MCF 10A (cell line): ENCODE measurements around the gene ZSCAN16. TPM values are rescaled to one million over a fixed set of nuclear protein-coding genes. Genes with fewer than 3 reads are reported as not detected.

Experiments
- BruUV-seq: library from RNA; stranded (reverse); fragments of 400-500 nt; replicated peaks from 2 replicates; lab custom pipeline; 2021; lab: Mats Ljungman, UMichigan
- CTCF ChIA-PET: fragments of 300-600 bp; sonication (Branson Sonifier 250); formaldehyde crosslinking; extraction: SDS; loops from one replicate; lab custom pipeline; 2021; ENCODE audit warnings: antibody characterized with exemption, inconsistent platforms; lab: Yijun Ruan, JAX
- POLR2A ChIA-PET: fragments of 300-600, 350-650 bp; sonication (Branson Sonifier 250); formaldehyde crosslinking; extraction: SDS; loops from one replicate; lab custom pipeline; 2020; ENCODE audit warnings: antibody characterized with exemption, inconsistent platforms; lab: Yijun Ruan, JAX
- DNase-seq: peaks from one replicate; pipeline ENCODE4 v3.0.0-alpha.2; 2018; ENCODE audit not compliant: unreplicated experiment
- H3K27ac Mint-ChIP-seq: one replicate; pipeline ENCODE4 v1.8.0; 2022; ENCODE audit warnings: mild to moderate bottlenecking, low read depth, mixed read lengths; ENCODE audit not compliant: unreplicated experiment
- H3K27me3 Mint-ChIP-seq: one replicate; pipeline ENCODE4 v1.8.0; 2022; ENCODE audit warnings: mixed read lengths; ENCODE audit not compliant: insufficient read depth, unreplicated experiment
- H3K36me3 Mint-ChIP-seq: one replicate; pipeline ENCODE4 v1.8.0; 2022; ENCODE audit warnings: mild to moderate bottlenecking, moderate library complexity, mixed read lengths; ENCODE audit not compliant: insufficient read depth, unreplicated experiment
- H3K4me1 Mint-ChIP-seq: one replicate; pipeline ENCODE4 v1.8.0; 2022; ENCODE audit warnings: mixed read lengths; ENCODE audit not compliant: insufficient read depth, unreplicated experiment
- H3K4me3 Mint-ChIP-seq: one replicate; pipeline ENCODE4 v1.8.0; 2022; ENCODE audit warnings: mild to moderate bottlenecking, moderate library complexity, mixed read lengths; ENCODE audit not compliant: unreplicated experiment
- H3K9me3 Mint-ChIP-seq: one replicate; pipeline ENCODE4 v1.8.0; 2022; ENCODE audit warnings: mixed read lengths; ENCODE audit not compliant: unreplicated experiment
- intact Hi-C: fragments of 100-400 bp; cut with micrococcal nuclease; formaldehyde crosslinking; loops from 2 replicates; pipeline ENCODE4 v1.14.1; 2022
- total RNA-seq: library from RNA; stranded (reverse); gene quantifications from 2 replicates; pipeline ENCODE4 v1.2.3, GENCODE V29; 2022
- TF ChIP-seq, protein P1 (sequence below): fragments of 200-600 bp; IDR thresholded peaks from one replicate; pipeline ENCODE4 v1.8.0; 2022; ENCODE audit warnings: antibody characterized with exemption, mild to moderate bottlenecking; ENCODE audit not compliant: unreplicated experiment

The ZSCAN16 gene
- total RNA-seq, 1 experiment from 2014 or later: 4.4 TPM

DNA sequence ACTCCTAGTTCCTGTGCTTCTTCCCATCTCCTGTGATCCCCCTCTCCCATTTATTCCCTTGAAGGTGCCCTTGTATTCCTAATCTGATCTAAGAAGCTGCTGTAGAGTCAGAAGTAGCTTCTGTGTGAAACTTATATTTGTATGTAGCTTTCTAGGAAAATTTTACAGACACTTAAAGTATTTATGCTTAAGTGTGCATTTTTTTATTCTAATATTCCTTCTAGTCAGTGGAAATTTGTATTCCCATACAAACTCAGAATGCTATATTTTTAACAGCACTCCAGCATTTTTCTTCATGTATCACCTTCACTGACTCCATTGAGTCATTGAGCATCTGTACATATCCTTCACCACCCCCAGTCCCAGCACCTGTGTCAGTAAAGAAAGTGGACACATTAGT is 29.9 kb downstream of the ZSCAN16 start:
- Mint-ChIP-seq H3K27me3 (no peaks in the 10 kb centered on the region), H3K4me3 (no peak overlapping the region), H3K27ac (no peak overlapping the region), H3K36me3 (peaks cover 92% of the 10 kb centered on the region), H3K4me1 (no peaks in the 10 kb centered on the region), H3K9me3 (peaks cover 14% of the 10 kb centered on the region)
- TF ChIP-seq, protein P1, sequence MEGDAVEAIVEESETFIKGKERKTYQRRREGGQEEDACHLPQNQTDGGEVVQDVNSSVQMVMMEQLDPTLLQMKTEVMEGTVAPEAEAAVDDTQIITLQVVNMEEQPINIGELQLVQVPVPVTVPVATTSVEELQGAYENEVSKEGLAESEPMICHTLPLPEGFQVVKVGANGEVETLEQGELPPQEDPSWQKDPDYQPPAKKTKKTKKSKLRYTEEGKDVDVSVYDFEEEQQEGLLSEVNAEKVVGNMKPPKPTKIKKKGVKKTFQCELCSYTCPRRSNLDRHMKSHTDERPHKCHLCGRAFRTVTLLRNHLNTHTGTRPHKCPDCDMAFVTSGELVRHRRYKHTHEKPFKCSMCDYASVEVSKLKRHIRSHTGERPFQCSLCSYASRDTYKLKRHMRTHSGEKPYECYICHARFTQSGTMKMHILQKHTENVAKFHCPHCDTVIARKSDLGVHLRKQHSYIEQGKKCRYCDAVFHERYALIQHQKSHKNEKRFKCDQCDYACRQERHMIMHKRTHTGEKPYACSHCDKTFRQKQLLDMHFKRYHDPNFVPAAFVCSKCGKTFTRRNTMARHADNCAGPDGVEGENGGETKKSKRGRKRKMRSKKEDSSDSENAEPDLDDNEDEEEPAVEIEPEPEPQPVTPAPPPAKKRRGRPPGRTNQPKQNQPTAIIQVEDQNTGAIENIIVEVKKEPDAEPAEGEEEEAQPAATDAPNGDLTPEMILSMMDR: no peak
- intact Hi-C loops: no loop called here
- BruUV-seq: no TSS peak
- no peak for DNase-seq
- ChIA-PET POLR2A (interaction anchor here (1.3 to 2.6 kb wide), 2 partner anchors 8 to 12 kb away, joined by 3 to 18 read pairs; partner anchors contain the start of gene ZKSCAN8), CTCF (no interaction called here)

DNA sequence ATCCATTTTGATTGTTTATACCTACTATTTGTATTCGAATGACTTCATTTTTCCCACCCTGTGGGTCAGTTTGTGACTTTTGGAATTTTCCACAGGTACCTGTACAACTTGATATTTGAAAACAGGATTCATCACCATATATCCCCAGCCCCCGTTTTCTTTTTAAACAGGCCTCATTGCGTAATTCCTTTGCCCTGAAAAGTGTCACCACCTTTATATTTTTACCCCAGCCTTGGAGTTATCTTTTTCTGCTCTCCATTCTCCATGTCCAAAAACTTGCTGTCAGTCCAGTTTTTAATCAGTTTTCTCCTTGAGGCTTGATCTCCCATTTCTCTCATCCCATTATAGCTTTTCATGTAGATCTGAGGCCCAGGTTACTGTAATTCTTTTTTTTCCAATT is 33.9 kb downstream of the ZSCAN16 start:
- peaks cover 12% of the 10 kb centered on the region for H3K4me1 Mint-ChIP-seq
- POLR2A ChIA-PET: interaction anchor here (1.2 to 1.3 kb wide), 2 partner anchors 15 to 21 kb away, joined by 6 read pairs; no protein-coding TSS in a partner anchor
- CTCF ChIA-PET: interaction anchor here (0.6 to 1.4 kb wide), 2 partner anchors 21 to 71 kb away, joined by 3 to 4 read pairs; no protein-coding TSS in a partner anchor
- peaks cover 60% of the 10 kb centered on the region for H3K36me3 Mint-ChIP-seq
- H3K27me3 Mint-ChIP-seq: no peaks in the 10 kb centered on the region
- BruUV-seq: no TSS peak
- intact Hi-C loops: no loop called here
- TF ChIP-seq, protein P1: no peak
- H3K9me3 Mint-ChIP-seq: no peaks in the 10 kb centered on the region
- no peak for DNase-seq
- no peak overlapping the region for H3K27ac Mint-ChIP-seq
- H3K4me3 Mint-ChIP-seq: no peak overlapping the region

DNA sequence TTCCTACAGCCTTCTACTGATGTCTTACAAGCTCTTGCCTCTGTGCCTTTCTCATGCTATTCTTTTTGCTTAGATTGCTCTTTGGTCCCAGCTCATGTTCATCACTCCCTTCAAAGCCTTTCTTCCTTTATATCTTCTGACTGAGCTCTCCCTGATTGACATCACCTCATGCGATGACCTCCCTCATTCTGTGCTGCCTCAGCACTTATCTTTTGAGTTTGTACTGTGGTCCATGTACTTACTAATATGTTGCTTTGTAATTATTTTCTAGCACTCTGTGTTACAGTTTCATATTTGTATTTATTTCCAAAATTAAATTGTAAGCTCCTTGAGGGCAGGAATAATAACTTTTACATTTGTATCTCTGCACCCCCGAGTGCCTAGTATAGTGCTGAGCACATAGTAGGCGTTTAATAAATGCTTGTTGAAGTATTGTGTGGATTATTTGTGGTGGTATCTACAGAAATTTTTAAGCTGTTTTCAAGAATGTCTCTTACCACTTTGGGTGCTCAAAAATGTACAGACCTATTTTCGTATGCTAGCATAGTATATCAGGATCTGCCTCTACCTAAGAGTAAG is 34.7 kb downstream of the ZSCAN16 start:
- no TSS peak for BruUV-seq
- Mint-ChIP-seq H3K4me1 (peaks cover 12% of the 10 kb centered on the region), H3K27me3 (no peaks in the 10 kb centered on the region), H3K9me3 (no peaks in the 10 kb centered on the region), H3K27ac (no peak overlapping the region), H3K4me3 (no peak overlapping the region), H3K36me3 (peaks cover 52% of the 10 kb centered on the region)
- no peak for DNase-seq
- TF ChIP-seq, protein P1: no peak
- intact Hi-C loops: no loop called here
- POLR2A ChIA-PET: interaction anchor here (0.6 to 1.3 kb wide), 4 partner anchors 16 to 713 kb away, joined by 3 to 6 read pairs (median 4); no protein-coding TSS in a partner anchor
- CTCF ChIA-PET: interaction anchor here (0.6 to 1.4 kb wide), 3 partner anchors 22 to 107 kb away, joined by 3 to 4 read pairs (median 3); no protein-coding TSS in a partner anchor

DNA sequence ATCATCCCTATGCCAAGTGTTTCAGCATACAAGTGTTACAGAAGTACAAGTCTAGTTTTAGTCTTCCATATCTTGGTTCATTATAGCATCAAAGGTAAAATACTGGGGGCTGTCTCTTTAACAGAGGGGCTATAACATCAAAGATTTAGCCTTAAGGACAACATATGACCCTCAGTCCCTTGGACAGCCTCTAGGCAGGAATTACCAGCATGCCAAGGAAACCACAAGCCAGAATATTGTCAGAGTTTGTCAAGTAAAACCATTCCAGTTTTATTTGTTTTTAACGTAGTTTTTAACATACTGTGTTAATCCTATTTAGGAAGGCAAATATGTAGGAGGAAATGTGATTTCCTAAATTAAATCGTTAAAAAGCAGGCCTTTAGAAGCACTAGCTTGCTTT is 35.8 kb downstream of the ZSCAN16 start:
- H3K9me3 Mint-ChIP-seq: no peaks in the 10 kb centered on the region
- POLR2A ChIA-PET: interaction anchor here (1.8 to 3.2 kb wide), 2 partner anchors 9 to 18 kb away, joined by 4 to 31 read pairs; partner anchors contain the start of gene ZKSCAN8
- peaks cover 12% of the 10 kb centered on the region for H3K4me1 Mint-ChIP-seq
- peaks cover 41% of the 10 kb centered on the region for H3K36me3 Mint-ChIP-seq
- H3K27ac Mint-ChIP-seq: no peak overlapping the region
- no peak overlapping the region for H3K4me3 Mint-ChIP-seq
- TF ChIP-seq, protein P1: no peak
- DNase-seq: no peak
- no TSS peak for BruUV-seq
- CTCF ChIA-PET: no interaction called here
- H3K27me3 Mint-ChIP-seq: no peaks in the 10 kb centered on the region
- intact Hi-C loops: loop anchor here (2.0 kb wide), 1 partner anchor 53 kb away; no protein-coding TSS in a partner anchor
